Measurements from ENCODE around the gene PRKG1.
"Not testable (repeated sequence)": the region's sequence is repeated elsewhere in the genome, so short reads cannot be mapped to it uniquely, and the experiment has no call there.

PRKG1 gene

DNA sequence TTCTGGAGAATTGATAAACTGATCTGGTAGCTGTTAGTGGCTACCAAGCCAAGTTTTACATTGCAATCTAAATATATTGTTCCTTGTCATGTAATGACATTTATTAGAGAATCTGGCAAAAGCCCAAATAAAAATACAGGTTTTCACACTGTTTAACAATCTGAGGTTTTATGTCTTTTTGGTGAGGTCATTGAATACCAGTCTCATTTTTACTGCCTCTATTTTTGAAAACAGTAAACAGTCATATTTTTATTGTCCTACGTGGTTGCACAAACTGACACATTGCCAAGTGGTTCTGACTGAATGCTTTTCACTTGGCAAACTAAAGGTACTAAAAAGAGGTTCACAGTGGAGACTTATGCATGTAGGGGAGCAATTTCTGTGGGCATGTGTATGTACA is 157.5 kb downstream of the PRKG1 start:
- no peak for DNase-seq

- DNase-seq, result no peak
These were observed 159.2 kb downstream of the PRKG1 start for GRCh38 chr10:51233337-51234100.

- DNase-seq, result no peak
These were observed 161.6 kb downstream of the PRKG1 start for GRCh38 chr10:51235865-51236264.

GRCh38 chr10:51239006-51239405 is 164.7 kb downstream of the PRKG1 start:
- no peak for DNase-seq

GRCh38 chr10:51241461-51241860 is 167.2 kb downstream of the PRKG1 start:
- DNase-seq, result no peak

GRCh38 chr10:51242393-51242792 is 168.1 kb downstream of the PRKG1 start:
- DNase-seq, result no peak

GRCh38 chr10:51244309-51244708 is 170.0 kb downstream of the PRKG1 start:
- DNase-seq, result no peak

DNA sequence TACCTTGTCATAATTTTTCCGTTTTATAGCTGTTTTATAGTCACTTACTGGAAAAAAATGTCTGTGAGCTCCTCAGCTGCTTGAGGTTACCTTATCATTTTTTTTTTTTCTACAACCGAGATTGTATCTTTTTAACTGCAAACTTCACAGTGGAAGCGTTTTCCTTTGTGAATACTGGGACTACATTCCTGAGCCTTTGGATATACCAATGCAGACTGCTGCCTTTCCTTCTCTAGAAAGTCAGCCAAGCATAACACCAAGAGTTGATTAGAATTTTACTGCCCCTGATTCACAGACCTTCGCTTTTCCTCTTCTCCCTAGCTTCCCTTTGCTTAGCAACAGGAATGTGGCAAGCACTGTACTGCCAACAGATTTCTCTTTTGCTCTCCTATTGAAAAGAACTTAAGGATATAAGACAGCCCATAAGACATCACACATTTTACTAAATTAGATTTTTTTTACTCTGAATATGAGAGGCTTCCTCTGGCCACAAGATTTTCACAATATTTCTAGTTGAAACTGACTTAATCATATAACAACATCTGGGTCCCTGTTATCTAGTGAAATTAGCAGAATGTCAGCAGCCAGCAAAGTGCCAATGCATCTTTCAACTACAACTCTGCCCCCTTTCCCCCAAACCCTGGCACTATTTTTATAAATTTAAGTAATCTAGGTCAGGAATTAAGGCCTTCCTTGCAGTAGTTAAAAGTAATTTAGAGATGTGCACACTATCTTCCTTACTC is 170.6 kb downstream of the PRKG1 start:
- DNase-seq, result peak; percentile 33

- no peak for DNase-seq
These were observed 171.9 kb downstream of the PRKG1 start for GRCh38 chr10:51246156-51246555.

DNA sequence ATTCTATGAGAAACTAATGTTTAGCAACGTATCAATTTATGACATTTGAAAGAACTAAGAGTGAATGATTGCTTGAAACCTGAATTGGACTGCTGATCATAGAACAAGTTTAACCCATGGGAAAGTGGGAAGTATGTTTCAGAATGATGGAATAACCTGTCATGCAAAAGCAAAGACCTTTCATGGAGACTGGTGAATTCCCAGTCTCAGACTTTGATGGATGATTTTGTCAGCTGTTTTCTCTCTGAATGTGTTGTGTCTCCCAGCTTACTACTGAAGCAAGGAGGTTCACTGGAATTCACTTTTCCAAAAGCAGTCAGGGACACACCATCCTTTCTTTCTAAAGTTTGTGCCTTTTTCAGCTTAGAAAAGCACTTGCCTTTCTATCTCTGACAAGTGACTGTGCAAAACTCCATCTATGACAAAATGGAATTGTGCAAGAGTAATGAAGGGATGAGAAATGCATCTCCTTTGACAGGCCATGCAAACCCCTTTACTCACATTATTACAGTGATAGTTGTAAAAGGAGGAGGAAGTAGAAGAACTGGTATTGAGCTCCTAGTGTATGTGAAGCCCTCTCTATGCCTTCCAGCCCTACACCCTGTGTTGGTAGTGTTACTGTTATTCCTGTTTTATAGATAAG is 176.1 kb downstream of the PRKG1 start:
- DNase-seq, result no peak

DNA sequence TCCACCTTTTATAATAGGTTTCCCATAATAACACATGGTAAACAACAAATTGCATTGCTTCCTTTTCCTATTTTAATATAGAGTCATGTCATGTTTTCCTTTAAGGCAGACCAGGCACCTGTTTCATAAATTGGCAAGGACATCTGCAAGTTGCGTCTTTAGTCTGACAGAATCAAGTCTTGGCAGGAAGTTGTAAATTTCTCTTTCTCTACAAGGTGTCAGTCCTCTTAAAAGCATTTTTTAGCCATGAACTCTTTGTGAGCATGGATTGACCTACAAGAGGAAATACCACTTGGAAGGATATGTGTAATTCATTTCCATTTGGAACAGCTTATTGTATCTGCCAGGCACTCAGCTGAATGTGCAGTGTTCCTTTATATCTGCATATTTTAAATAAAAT is 176.8 kb downstream of the PRKG1 start:
- no peak for DNase-seq

DNA sequence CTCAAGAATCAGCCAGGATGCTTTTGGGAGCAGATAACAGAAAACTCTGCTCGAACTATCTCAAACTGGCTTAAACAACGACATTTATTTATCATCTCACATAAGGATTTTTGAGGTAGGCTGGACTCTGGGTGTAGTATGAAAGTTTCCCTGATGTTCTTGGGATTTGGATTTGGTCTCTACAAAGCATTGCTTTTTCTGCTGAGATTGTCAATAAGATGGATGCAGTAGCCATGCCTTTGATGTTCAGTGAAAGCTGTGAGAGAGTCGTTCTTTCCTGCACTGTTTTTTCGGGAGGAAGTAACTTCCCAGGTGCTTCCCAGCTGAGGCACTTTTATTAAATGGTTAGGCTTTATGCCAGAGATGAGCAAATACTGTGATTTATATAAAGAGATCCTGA is 181.1 kb downstream of the PRKG1 start:
- DNase-seq, result no peak

- DNase-seq, result no peak
These were observed 183.4 kb downstream of the PRKG1 start for GRCh38 chr10:51257511-51258248.

GRCh38 chr10:51260376-51260775 is 186.1 kb downstream of the PRKG1 start:
- no peak for DNase-seq

DNA sequence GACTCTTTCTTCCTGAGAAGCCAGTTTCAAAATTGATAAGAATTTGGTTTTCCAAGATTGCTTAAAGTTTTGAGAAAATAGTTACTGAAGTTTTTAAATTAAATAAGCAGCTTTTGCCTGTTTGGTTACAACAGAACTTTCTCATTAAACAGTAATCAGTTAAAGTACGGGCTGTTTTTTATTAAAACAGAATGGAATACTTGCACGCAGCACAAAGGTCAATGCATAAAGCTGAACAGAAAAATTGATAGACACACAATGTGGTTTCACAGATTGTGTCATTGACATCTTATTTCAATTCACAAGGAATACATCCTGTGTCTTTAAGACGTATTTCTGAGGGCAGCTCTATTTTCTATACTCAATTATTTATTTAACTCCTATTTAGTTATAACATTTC is 192.2 kb downstream of the PRKG1 start:
- no peak for DNase-seq

- DNase-seq, result not testable (repeated sequence)
These were observed 193.8 kb downstream of the PRKG1 start for GRCh38 chr10:51267980-51268570.

- no peak for DNase-seq
These were observed 195.5 kb downstream of the PRKG1 start for GRCh38 chr10:51269821-51270220.

- no peak for DNase-seq
These were observed 196.7 kb downstream of the PRKG1 start for GRCh38 chr10:51270936-51271530.

DNA sequence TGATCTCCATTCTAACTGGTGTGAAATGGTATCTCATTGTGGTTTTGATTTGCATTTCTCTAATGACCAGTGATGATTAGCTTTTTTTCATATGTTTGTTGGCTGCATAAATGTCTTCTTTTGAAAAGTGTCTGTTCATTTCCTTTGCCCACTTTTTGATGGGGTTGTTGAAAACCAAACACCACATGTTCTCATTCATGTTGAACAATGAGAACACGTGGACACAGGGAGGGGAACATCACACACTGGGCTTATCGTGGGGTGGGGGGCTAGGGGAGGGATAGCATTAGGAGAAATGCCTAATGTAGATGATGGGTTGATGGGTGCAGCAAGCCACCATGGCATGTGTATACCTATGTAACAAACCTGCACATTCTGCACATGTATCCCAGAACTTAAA is 197.8 kb downstream of the PRKG1 start:
- DNase-seq, result not testable (repeated sequence)

GRCh38 chr10:51272555-51272954 is 198.3 kb downstream of the PRKG1 start:
- no peak for DNase-seq

DNA sequence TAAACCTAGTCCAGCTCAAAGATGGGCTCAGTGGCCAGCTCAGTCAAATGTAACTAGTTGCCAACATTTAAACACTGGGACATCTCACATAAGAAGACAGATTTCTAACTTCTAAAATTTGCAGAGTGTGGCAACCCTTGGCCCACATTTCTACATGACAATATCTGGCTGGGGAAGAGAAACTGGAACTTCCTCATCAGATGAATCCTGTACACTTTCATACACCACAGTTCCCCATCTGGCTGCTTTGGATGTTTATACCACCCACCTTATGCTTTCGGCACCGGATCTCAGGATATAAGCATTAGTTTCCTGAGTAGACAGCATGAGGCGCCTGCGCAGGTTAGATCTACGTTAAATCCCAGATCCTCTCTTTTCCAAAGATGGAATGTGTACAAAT is 199.3 kb downstream of the PRKG1 start:
- no peak for DNase-seq

- DNase-seq, result not testable (repeated sequence)
These were observed 201.8 kb downstream of the PRKG1 start for GRCh38 chr10:51276097-51276496.

All from T1000 (cell line).